ENCODE measurements around the gene ARHGEF4. TPM values are rescaled to one million over a fixed set of nuclear protein-coding genes. Genes with fewer than 3 reads are reported as not detected.

Gene ARHGEF4
- total RNA-seq, 1 experiment from 2014 or later: 12.6 TPM

DNA sequence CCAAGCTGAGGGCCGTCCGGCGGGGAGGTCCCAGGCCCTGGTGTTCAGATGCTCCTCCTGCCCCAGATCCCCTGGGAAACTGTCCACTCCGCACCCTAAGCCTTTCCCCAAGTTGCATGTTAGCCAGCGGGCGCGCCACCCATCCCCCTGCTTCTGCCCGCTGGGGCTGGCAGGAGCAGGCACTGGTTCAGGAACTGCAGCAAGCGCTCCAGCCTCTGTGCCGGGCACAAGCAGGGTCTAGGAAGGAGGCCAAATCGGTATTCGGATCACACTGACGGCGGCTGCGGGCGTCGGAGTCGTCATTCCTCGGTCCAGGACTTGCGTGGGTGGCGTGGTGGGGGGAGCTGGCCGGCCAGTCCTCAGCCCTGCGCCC, 202.8 kb downstream of the ARHGEF4 start:
- Histone ChIP-seq H2BK15ac (ENCODE audit: low read depth, low read length) (no peak overlapping the region), H3K23me2 (ENCODE audit: insufficient read length, low read depth, low read length, poor library complexity, severe bottlenecking) (peaks cover 6% of the 10 kb centered on the region), H2AFZ (ENCODE audit: low read length) (no peak overlapping the region), H3K23ac (ENCODE audit: insufficient read length, low read depth, low read length) (no peak overlapping the region), H3K9ac (ENCODE audit: extremely low read depth, insufficient read length, low read length) (no peak overlapping the region), H3K14ac (ENCODE audit: insufficient read depth, low read length) (no peak overlapping the region), H3K9me3 (ENCODE audit: control insufficient read depth, low read depth, low read length) (no peaks in the 10 kb centered on the region), H4K8ac (replicated peaks; ENCODE audit: insufficient read length, low read depth, low read length) (no peak overlapping the region), H4K20me1 (ENCODE audit: control insufficient read depth, insufficient read depth, insufficient read length) (peaks cover 2% of the 10 kb centered on the region), H3K4ac (ENCODE audit: low read depth, low read length) (no peak overlapping the region), H3K4me1 (ENCODE audit: insufficient read depth, low read length) (no peaks in the 10 kb centered on the region), H2BK20ac (ENCODE audit: low read depth, low read length, poor library complexity, severe bottlenecking) (no peak overlapping the region), H3K79me2 (ENCODE audit: insufficient read depth, low read length) (no peaks in the 10 kb centered on the region), H3K18ac (ENCODE audit: insufficient read length, low read depth, low read length) (no peak overlapping the region), H4K5ac (ENCODE audit: insufficient read length, low read depth, low read length) (no peak overlapping the region), H3K4me2 (ENCODE audit: insufficient read depth, insufficient read length, low read length) (no peak overlapping the region), H3K27ac (ENCODE audit: insufficient read length, low read depth, low read length) (no peak overlapping the region), H2BK120ac (ENCODE audit: low read depth, low read length, poor library complexity, severe bottlenecking) (no peak overlapping the region), H2AK5ac (ENCODE audit: insufficient read length, low read length) (no peak overlapping the region), H2BK5ac (ENCODE audit: insufficient read length, low read length) (no peak overlapping the region), H3K79me1 (ENCODE audit: insufficient read depth, low read depth, low read length, poor library complexity, severe bottlenecking) (no peaks in the 10 kb centered on the region), H3T11ph (ENCODE audit: low read length) (no peak overlapping the region), H4K91ac (ENCODE audit: insufficient read length, low read depth, low read length) (no peak overlapping the region), H2BK12ac (ENCODE audit: insufficient read length, low read depth, low read length) (no peak overlapping the region), H3K27me3 (ENCODE audit: insufficient read depth, low read length) (no peaks in the 10 kb centered on the region; the same call in 1 of the 2 replicates), H3K56ac (ENCODE audit: insufficient read length, low read depth, low read length) (no peak overlapping the region)
- Mint-ChIP-seq H3K9me3 (no peaks in the 10 kb centered on the region; a peak in 1 of 5 replicates), H3K36me3 (ENCODE audit: insufficient read depth in 1 of 3, low read depth in 3 of 3) (peaks cover 0 to 4% (median 2%) of the 10 kb centered on the region in 3 experiments; a peak in 3 of 7 replicates), H3K4me3 (no peak overlapping the region), H3K27me3 (ENCODE audit: low read depth) (peaks cover 19% of the 10 kb centered on the region), H3K27ac (no peak overlapping the region), H3K4me1 (peaks cover 9% of the 10 kb centered on the region in 2 experiments)
- no CpG with 5 or more reads among the region's 23 CpGs for WGBS (ENCODE audit: extremely low coverage, insufficient read length, low lambda C conversion rate)
- DNase-seq: no peak
- TF ChIP-seq, protein P1, sequence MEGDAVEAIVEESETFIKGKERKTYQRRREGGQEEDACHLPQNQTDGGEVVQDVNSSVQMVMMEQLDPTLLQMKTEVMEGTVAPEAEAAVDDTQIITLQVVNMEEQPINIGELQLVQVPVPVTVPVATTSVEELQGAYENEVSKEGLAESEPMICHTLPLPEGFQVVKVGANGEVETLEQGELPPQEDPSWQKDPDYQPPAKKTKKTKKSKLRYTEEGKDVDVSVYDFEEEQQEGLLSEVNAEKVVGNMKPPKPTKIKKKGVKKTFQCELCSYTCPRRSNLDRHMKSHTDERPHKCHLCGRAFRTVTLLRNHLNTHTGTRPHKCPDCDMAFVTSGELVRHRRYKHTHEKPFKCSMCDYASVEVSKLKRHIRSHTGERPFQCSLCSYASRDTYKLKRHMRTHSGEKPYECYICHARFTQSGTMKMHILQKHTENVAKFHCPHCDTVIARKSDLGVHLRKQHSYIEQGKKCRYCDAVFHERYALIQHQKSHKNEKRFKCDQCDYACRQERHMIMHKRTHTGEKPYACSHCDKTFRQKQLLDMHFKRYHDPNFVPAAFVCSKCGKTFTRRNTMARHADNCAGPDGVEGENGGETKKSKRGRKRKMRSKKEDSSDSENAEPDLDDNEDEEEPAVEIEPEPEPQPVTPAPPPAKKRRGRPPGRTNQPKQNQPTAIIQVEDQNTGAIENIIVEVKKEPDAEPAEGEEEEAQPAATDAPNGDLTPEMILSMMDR (conservative IDR thresholded peaks at IDR 0.05): no peak
